Measurements from ENCODE around the gene SOCS3. TPM values are rescaled to one million over a fixed set of nuclear protein-coding genes. Genes with fewer than 3 reads are reported as not detected.

SOCS3 gene
- total and polyA plus RNA-seq, 10 of the 15 experiments (the other 5 are each of a cell fraction or from before 2014, with no cell fraction given): 0.05 to 3.9 (median 1.0) TPM

GRCh38 chr17:78379131-78379491 is 19.2 kb upstream of the SOCS3 start:
- ChIA-PET RAD21 (ENCODE audit: unreplicated experiment) (no interaction called here), CTCF (interaction anchor here (1.2 to 2.4 kb wide), 2 partner anchors 11 to 19 kb away, joined by 3 to 6 read pairs; no protein-coding TSS in a partner anchor), POLR2A (no interaction called here), SMC1A (ENCODE audit: uncharacterized antibody, unreplicated experiment) (interaction anchor here (1.1 kb wide), 1 partner anchor 15 kb away, joined by 3 read pairs; no protein-coding TSS in a partner anchor)
- TF ChIP-seq HSF1 (IDR thresholded peaks at IDR 0.05; ENCODE audit: low read depth, low read length) (no peak), RAD51 (IDR thresholded peaks at IDR 0.05) (no peak), KAT2A (conservative IDR thresholded peaks at IDR 0.05; ENCODE audit: control insufficient read depth, low read depth, low read length) (no peak), SMAD1 (IDR thresholded peaks at IDR 0.05; ENCODE audit: low read depth, partially characterized antibody) (no peak), CBX3 (IDR thresholded peaks at IDR 0.05; ENCODE audit: borderline replicate concordance, low read depth) (no peak), NFIC (IDR thresholded peaks at IDR 0.05; ENCODE audit: low read depth, low read length) (no peak), E2F4 (IDR thresholded peaks at IDR 0.05; ENCODE audit: low read depth, low read length) (no peak), HDGF (IDR thresholded peaks at IDR 0.05) (no peak), EGR1 (IDR thresholded peaks at IDR 0.05; ENCODE audit: borderline replicate concordance in 1 of 2, low read depth in 2 of 2, low read length in 2 of 2) (no peak), MEF2A (IDR thresholded peaks at IDR 0.05; ENCODE audit: insufficient read depth, low read depth, low read length) (no peak), CBFB (IDR thresholded peaks at IDR 0.05; ENCODE audit: low read depth) (no peak), NR2C2 (IDR thresholded peaks at IDR 0.05; ENCODE audit: borderline replicate concordance, control insufficient read depth, insufficient read length, low read depth) (no peak), RAD21 (IDR thresholded peaks at IDR 0.05; ENCODE audit: insufficient read depth, low read depth, low read length) (no peak), SREBF1 (IDR thresholded peaks at IDR 0.05; ENCODE audit: low read length) (no peak), IRF3 (IDR thresholded peaks at IDR 0.05) (no peak)
- no peak for ATAC-seq
- intact Hi-C loops (cut with micrococcal nuclease; ENCODE audit: unreplicated experiment): loop anchor here (2.0 kb wide), 1 partner anchor 18 kb away; the partner anchor contains the start of gene SOCS3
- Histone ChIP-seq H3K9ac (ENCODE audit: control insufficient read depth, insufficient read depth, low read length) (peak overlapping the region; percentile 93), H3K36me3 (ENCODE audit: control insufficient read depth in 2 of 2, insufficient read depth in 2 of 2, low read length in 1 of 2) (no peaks in the 10 kb centered on the region), H4K20me1 (ENCODE audit: control insufficient read depth, insufficient read depth) (no peaks in the 10 kb centered on the region), H3K27me3 (replicated peaks in 1 of 2; ENCODE audit: control insufficient read depth in 2 of 2, insufficient read depth in 2 of 2, low read length in 1 of 2) (no peaks in the 10 kb centered on the region), H3K4me1 (ENCODE audit: control insufficient read depth, insufficient read depth, low read length) (peaks cover 48% of the 10 kb centered on the region), H3K4me3 (peak overlapping the region; percentile 91), H3K27ac (ENCODE audit: control insufficient read depth, insufficient read depth) (peak overlapping the region; percentile 76), H3K4me2 (ENCODE audit: control insufficient read depth, insufficient read depth) (peak overlapping the region; percentile 46), H3K79me2 (ENCODE audit: control insufficient read depth, insufficient read depth, low read length) (peaks cover 56% of the 10 kb centered on the region), H2AFZ (ENCODE audit: control insufficient read depth, low read depth, low read length) (no peak overlapping the region), H3K9me3 (replicated peaks; ENCODE audit: control insufficient read depth, insufficient read depth, low read length) (no peaks in the 10 kb centered on the region)
- in situ Hi-C loops (cut with MboI): no loop called here
- WGBS (ENCODE audit: insufficient coverage, insufficient replicate concordance, low lambda C conversion rate, missing lambda C conversion rate): 10% methylated on average over 7 of the region's 7 CpGs
- DNase-seq (ENCODE audit: low read depth, low spot score): no peak
- FAIRE-seq: no peak
- BruUV-seq (replicated peaks): no TSS peak
